ENCODE measurements around the gene SYNCRIP. TPM values are rescaled to one million over a fixed set of nuclear protein-coding genes. Genes with fewer than 3 reads are reported as not detected.

SYNCRIP gene
- total and polyA plus RNA-seq, 2 of the 13 experiments (the other 11 are each of a cell fraction or from before 2014, with no cell fraction given), result 8.1 to 112 TPM

GRCh38 chr6:85640821-85641220 is 1.9 kb downstream of the SYNCRIP start:
- Histone ChIP-seq H2AFZ (ENCODE audit: low read length) (no peak overlapping the region), H3K9ac (ENCODE audit: insufficient read depth, low read depth, low read length) (peak overlapping the region; percentile 99), H3K36me3 (replicated peaks in 1 of 2; ENCODE audit: control insufficient read depth in 1 of 2, insufficient read depth in 2 of 2, low read length in 2 of 2) (peaks cover 6 to 44% of the 10 kb centered on the region in 2 experiments), H3K79me2 (ENCODE audit: insufficient read depth, low read length) (peaks cover 68% of the 10 kb centered on the region), H3K4me2 (ENCODE audit: low read depth, low read length) (peak overlapping the region; percentile 85), H3K9me3 (ENCODE audit: low read length) (no peaks in the 10 kb centered on the region), H3K4me3 (replicated peaks in 1 of 3; ENCODE audit: insufficient read depth in 1 of 3, low read depth in 2 of 3, low read length in 3 of 3) (peak overlapping the region; percentile 78 to 96 (median 96)), H3K27ac (ENCODE audit: extremely low read length, insufficient read depth, low read length) (no peak overlapping the region), H4K20me1 (ENCODE audit: insufficient read depth, low read length) (peaks cover 52% of the 10 kb centered on the region), H3K4me1 (ENCODE audit: insufficient read depth, low read length) (peaks cover 54% of the 10 kb centered on the region), H3K27me3 (ENCODE audit: control insufficient read depth in 1 of 2, insufficient read depth in 2 of 2, low read length in 2 of 2) (no peaks in the 10 kb centered on the region; a peak in 1 of 5 replicates)
- ATAC-seq (no peak), FAIRE-seq (no peak), DNase-seq (ENCODE audit: low spot score) (no peak)
- POLR2A ChIA-PET, result interaction anchor here (0.7 to 4.3 kb wide), 2 partner anchors 9 to 38 kb away, joined by 5 to 27 read pairs; no protein-coding TSS in a partner anchor
- in situ Hi-C loops (cut with HindIII; ENCODE audit: extremely low pct_ligation_motif_present, low pct_unique_long_range_greater_than_20kb) (loop anchor here (5.0 kb wide), 1 partner anchor 36 kb away; no protein-coding TSS in a partner anchor), intact Hi-C loops (cut with micrococcal nuclease; ENCODE audit: unreplicated experiment) (no loop called here)
- BruUV-seq (replicated peaks), result no TSS peak
- TF ChIP-seq, protein P1, sequence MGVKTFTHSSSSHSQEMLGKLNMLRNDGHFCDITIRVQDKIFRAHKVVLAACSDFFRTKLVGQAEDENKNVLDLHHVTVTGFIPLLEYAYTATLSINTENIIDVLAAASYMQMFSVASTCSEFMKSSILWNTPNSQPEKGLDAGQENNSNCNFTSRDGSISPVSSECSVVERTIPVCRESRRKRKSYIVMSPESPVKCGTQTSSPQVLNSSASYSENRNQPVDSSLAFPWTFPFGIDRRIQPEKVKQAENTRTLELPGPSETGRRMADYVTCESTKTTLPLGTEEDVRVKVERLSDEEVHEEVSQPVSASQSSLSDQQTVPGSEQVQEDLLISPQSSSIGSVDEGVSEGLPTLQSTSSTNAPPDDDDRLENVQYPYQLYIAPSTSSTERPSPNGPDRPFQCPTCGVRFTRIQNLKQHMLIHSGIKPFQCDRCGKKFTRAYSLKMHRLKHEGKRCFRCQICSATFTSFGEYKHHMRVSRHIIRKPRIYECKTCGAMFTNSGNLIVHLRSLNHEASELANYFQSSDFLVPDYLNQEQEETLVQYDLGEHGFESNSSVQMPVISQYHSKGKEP (CRISPR knock-in tag; IDR thresholded peaks at IDR 0.05), result no peak
- TF ChIP-seq STAT5B (CRISPR knock-in tag; IDR thresholded peaks at IDR 0.05) (no peak), ZNF225 (CRISPR knock-in tag; IDR thresholded peaks at IDR 0.05) (no peak), RBM39 (IDR thresholded peaks at IDR 0.05; ENCODE audit: low read depth, low read length, poor library complexity, severe bottlenecking) (no peak), ZFP36L2 (CRISPR knock-in tag; IDR thresholded peaks at IDR 0.05) (no peak), HDAC1 (CRISPR knock-in tag; IDR thresholded peaks at IDR 0.05) (no peak), ZNF460 (CRISPR knock-in tag; IDR thresholded peaks at IDR 0.05; ENCODE audit: borderline replicate concordance) (no peak), ATRX (CRISPR knock-in tag; IDR thresholded peaks at IDR 0.05; ENCODE audit: borderline replicate concordance) (no peak), MXD3 (CRISPR knock-in tag; IDR thresholded peaks at IDR 0.05) (no peak), GPN1 (CRISPR knock-in tag; IDR thresholded peaks at IDR 0.05; ENCODE audit: borderline replicate concordance) (no peak), HDAC6 (IDR thresholded peaks at IDR 0.05; ENCODE audit: low read depth, low read length) (no peak), ZC3H4 (CRISPR knock-in tag; IDR thresholded peaks at IDR 0.05; ENCODE audit: borderline replicate concordance) (no peak), ZNF768 (CRISPR knock-in tag; IDR thresholded peaks at IDR 0.05) (no peak), NONO (IDR thresholded peaks at IDR 0.05) (no peak), NONO (CRISPR knock-in tag; conservative IDR thresholded peaks at IDR 0.05) (no peak), CAMTA2 (CRISPR knock-in tag; IDR thresholded peaks at IDR 0.05; ENCODE audit: borderline replicate concordance) (no peak)
- TF ChIP-seq, protein P2, sequence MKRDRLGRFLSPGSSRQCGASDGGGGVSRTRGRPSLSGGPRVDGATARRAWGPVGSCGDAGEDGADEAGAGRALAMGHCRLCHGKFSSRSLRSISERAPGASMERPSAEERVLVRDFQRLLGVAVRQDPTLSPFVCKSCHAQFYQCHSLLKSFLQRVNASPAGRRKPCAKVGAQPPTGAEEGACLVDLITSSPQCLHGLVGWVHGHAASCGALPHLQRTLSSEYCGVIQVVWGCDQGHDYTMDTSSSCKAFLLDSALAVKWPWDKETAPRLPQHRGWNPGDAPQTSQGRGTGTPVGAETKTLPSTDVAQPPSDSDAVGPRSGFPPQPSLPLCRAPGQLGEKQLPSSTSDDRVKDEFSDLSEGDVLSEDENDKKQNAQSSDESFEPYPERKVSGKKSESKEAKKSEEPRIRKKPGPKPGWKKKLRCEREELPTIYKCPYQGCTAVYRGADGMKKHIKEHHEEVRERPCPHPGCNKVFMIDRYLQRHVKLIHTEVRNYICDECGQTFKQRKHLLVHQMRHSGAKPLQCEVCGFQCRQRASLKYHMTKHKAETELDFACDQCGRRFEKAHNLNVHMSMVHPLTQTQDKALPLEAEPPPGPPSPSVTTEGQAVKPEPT (CRISPR knock-in tag; IDR thresholded peaks at IDR 0.05; ENCODE audit: low read depth), result no peak
- TF ChIP-seq, protein P3, sequence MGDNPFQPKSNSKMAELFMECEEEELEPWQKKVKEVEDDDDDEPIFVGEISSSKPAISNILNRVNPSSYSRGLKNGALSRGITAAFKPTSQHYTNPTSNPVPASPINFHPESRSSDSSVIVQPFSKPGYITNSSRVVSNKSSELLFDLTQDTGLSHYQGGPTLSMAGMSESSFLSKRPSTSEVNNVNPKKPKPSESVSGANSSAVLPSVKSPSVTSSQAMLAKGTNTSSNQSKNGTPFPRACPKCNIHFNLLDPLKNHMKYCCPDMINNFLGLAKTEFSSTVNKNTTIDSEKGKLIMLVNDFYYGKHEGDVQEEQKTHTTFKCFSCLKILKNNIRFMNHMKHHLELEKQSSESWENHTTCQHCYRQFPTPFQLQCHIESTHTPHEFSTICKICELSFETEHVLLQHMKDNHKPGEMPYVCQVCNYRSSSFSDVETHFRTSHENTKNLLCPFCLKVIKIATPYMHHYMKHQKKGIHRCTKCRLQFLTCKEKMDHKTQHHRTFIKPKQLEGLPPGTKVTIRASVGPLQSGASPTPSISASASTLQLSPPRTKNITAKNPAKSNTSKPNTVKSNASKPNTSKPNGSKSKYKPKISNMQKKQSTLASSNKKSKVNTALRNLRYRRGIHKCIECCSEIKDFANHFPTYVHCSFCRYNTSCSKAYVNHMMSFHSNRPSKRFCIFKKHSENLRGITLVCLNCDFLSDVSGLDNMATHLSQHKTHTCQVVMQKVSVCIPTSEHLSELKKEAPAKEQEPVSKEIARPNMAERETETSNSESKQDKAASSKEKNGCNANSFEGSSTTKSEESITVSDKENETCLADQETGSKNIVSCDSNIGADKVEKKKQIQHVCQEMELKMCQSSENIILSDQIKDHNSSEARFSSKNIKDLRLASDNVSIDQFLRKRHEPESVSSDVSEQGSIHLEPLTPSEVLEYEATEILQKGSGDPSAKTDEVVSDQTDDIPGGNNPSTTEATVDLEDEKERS (CRISPR knock-in tag; IDR thresholded peaks at IDR 0.05), result no peak
- WGBS (ENCODE audit: low lambda C conversion rate), result 14% methylated on average over 3 of the region's 3 CpGs
- CTCF ChIA-PET (ENCODE audit: low intra/inter-chr PET ratio, low total read pairs), result no interaction called here

Measured in HepG2 (cell line).